Keratinocyte (primary cell): Measurements from ENCODE around the gene RPL18. TPM values are rescaled to one million over a fixed set of nuclear protein-coding genes. Genes with fewer than 3 reads are reported as not detected.

Experiments
- DNase-seq: peaks from one replicate; pipeline ENCODE4 v3.0.0-alpha.2; 2011; ENCODE audit warnings: low read depth, missing footprints, low spot score
- FAIRE-seq: peaks from 2 replicates; lab custom pipeline; 2011; peaks lifted over from hg19 to GRCh38; lab: Jason Lieb, UNC
- H2AFZ ChIP-seq: 2 replicates; pipeline ENCODE4 v1.6.0; 2012; ENCODE audit warnings: low read length, control low read depth, inconsistent platforms; ENCODE audit not compliant: control insufficient read depth
- H3K27ac ChIP-seq: 2 replicates; pipeline ENCODE4 v1.5.1; 2011; ENCODE audit warnings: low read length; ENCODE audit not compliant: control insufficient read depth, insufficient read depth
- H3K27me3 ChIP-seq: 3 replicates; pipeline ENCODE4 v1.6.0; 2011; ENCODE audit warnings: low read length; ENCODE audit not compliant: control insufficient read depth, insufficient read depth; ENCODE audit errors: extremely low read depth
- H3K36me3 ChIP-seq, 2 experiments: 2 replicates in 1 of 2; 3 replicates in 1 of 2; pipeline ENCODE4 v1.5.1; 2011; ENCODE audit warnings: low read length in 2 of 2, mild to moderate bottlenecking in 1 of 2; ENCODE audit not compliant: control insufficient read depth in 2 of 2, insufficient read depth in 2 of 2; ENCODE audit errors: extremely low read depth in 1 of 2
- H3K4me1 ChIP-seq: 3 replicates; pipeline ENCODE4 v1.5.1; 2011; ENCODE audit warnings: low read length; ENCODE audit not compliant: control insufficient read depth, insufficient read depth; ENCODE audit errors: extremely low read depth
- H3K4me2 ChIP-seq: 3 replicates; pipeline ENCODE4 v1.6.0; 2011; ENCODE audit warnings: low read depth, low read length; ENCODE audit not compliant: control insufficient read depth, insufficient read depth; ENCODE audit errors: extremely low read depth
- H3K4me3 ChIP-seq, 3 experiments: fragments of 200-600 bp in 1 of 3; sonication (generic) in 1 of 3; 2 replicates in 2 of 3; 3 replicates in 1 of 3; pipeline ENCODE4 v1.5.1; 2011 to 2016; ENCODE audit warnings: low read length in 3 of 3, mild to moderate bottlenecking in 3 of 3, control low read depth in 2 of 3, inconsistent platforms in 1 of 3, low read depth in 1 of 3, mixed read lengths in 1 of 3, mixed run types in 1 of 3, moderate library complexity in 1 of 3; ENCODE audit not compliant: control insufficient read depth in 2 of 3, insufficient read depth in 2 of 3; ENCODE audit errors: extremely low read depth in 1 of 3
- H3K79me2 ChIP-seq: 2 replicates; pipeline ENCODE4 v1.6.0; 2012; ENCODE audit warnings: low read length; ENCODE audit not compliant: control insufficient read depth, insufficient read depth
- H3K9ac ChIP-seq: 3 replicates; pipeline ENCODE4 v1.6.0; 2011; ENCODE audit warnings: low read length; ENCODE audit not compliant: control insufficient read depth, insufficient read depth; ENCODE audit errors: extremely low read depth
- H3K9me1 ChIP-seq: 3 replicates; pipeline ENCODE4 v1.6.0; 2011; ENCODE audit warnings: low read length; ENCODE audit not compliant: control insufficient read depth, insufficient read depth; ENCODE audit errors: extremely low read depth
- H3K9me3 ChIP-seq: 2 replicates; pipeline ENCODE4 v1.5.1; 2012; ENCODE audit warnings: low read depth, low read length; ENCODE audit not compliant: control insufficient read depth
- H4K20me1 ChIP-seq: 3 replicates; pipeline ENCODE4 v1.6.0; 2011; ENCODE audit warnings: low read length; ENCODE audit not compliant: control insufficient read depth, insufficient read depth; ENCODE audit errors: extremely low read depth
- EZH2 ChIP-seq: IDR thresholded peaks from one replicate; pipeline ENCODE4 v1.6.1; 2012; ENCODE audit warnings: inconsistent platforms, mild to moderate bottlenecking, low read length, moderate library complexity
- dilution Hi-C: fragments of 300-500 bp; cut with MboI; formaldehyde crosslinking; loops from one replicate; pipeline ENCODE4 v1.7.0; 2020; ENCODE audit warnings: low sequenced_read_pairs; ENCODE audit not compliant: extremely low pct_ligation_motif_present
- polyA plus RNA-seq, 5 experiments: library from polyadenylated mRNA; depleted of rRNA in 3 of 5; stranded (reverse) in 3 of 5; stranded (forward) in 1 of 5; unstranded in 1 of 5; fragments of >200 nt; gene quantifications; 1 replicate in 1 of 5; 2 replicates in 3 of 5; 3 replicates in 1 of 5; pipeline versions ENCODE4 v1.2.1 to v1.2.3, GENCODE V29; 2011 to 2012; ENCODE audit warnings: missing spikeins in 2 of 5, low read depth in 1 of 5, low replicate concordance in 1 of 5
- TF ChIP-seq, protein P1 (sequence below), 3 experiments: IDR thresholded peaks in 1 of 3; conservative IDR thresholded peaks in 1 of 3; optimal IDR thresholded peaks in 1 of 3; 2 replicates in 2 of 3; 3 replicates in 1 of 3; pipeline versions ENCODE3 to v1.5.1; 2011; ENCODE audit warnings: low read length in 3 of 3, mild to moderate bottlenecking in 3 of 3, moderate library complexity in 2 of 3, control low read depth in 1 of 3, inconsistent platforms in 1 of 3; ENCODE audit not compliant: insufficient read depth in 2 of 3; ENCODE audit errors: extremely low read depth in 1 of 3

Gene RPL18
- polyA plus RNA-seq, 1 donor (not counting 4 experiments of a cell fraction or from before 2014, with no cell fraction given): 1,015 TPM

DNA sequence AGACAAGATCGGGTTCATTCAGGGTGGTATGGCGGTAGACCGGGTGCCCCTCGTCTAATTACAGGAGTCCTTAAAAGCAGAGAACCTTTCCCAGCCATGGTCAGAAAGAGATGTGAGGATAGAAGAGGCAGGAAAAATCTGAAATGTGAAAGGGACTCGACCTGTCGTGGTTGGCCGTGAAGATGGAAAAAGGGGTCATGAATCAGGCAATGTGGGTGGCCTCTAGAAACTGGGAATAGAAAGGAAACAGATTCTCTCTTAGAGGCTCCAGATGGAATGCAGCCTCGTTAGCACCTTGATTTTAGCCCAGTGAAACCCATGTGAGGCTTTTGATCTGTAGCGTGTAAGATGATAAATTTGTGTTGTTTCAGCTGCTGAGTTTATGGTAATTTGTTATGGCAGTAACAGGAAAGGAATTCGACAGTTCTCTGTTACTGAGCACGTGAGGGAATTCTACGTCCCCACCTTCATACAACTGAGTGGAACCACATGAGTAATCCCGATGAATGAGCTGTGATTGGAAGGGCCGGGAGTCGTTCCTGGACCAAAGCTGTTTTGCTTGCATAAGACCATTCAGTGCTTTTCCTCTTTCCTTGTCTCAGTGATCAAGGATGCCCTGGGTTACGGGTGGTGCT lies 38.0 kb upstream of the RPL18 start:
- Histone ChIP-seq H3K4me3 (no peak overlapping the region), H3K36me3 (no peaks in the 10 kb centered on the region), H3K27me3 (no peaks in the 10 kb centered on the region), H4K20me1 (no peaks in the 10 kb centered on the region), H3K27ac (no peak overlapping the region), H3K4me2 (peak overlapping the region; percentile 8), H3K79me2 (no peaks in the 10 kb centered on the region), H3K9ac (no peak overlapping the region), H3K9me1 (no peaks in the 10 kb centered on the region), H2AFZ (no peak overlapping the region), H3K9me3 (no peaks in the 10 kb centered on the region), H3K4me1 (peaks cover 4% of the 10 kb centered on the region)
- TF ChIP-seq, protein P1, sequence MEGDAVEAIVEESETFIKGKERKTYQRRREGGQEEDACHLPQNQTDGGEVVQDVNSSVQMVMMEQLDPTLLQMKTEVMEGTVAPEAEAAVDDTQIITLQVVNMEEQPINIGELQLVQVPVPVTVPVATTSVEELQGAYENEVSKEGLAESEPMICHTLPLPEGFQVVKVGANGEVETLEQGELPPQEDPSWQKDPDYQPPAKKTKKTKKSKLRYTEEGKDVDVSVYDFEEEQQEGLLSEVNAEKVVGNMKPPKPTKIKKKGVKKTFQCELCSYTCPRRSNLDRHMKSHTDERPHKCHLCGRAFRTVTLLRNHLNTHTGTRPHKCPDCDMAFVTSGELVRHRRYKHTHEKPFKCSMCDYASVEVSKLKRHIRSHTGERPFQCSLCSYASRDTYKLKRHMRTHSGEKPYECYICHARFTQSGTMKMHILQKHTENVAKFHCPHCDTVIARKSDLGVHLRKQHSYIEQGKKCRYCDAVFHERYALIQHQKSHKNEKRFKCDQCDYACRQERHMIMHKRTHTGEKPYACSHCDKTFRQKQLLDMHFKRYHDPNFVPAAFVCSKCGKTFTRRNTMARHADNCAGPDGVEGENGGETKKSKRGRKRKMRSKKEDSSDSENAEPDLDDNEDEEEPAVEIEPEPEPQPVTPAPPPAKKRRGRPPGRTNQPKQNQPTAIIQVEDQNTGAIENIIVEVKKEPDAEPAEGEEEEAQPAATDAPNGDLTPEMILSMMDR (optimal IDR thresholded peaks at IDR 0.05 in 1 of 3, IDR thresholded peaks at IDR 0.05 in 1 of 3, conservative IDR thresholded peaks at IDR 0.05 in 1 of 3; ENCODE audit: extremely low read depth in 1 of 3, insufficient read depth in 2 of 3, low read length in 3 of 3): no peak
- no peak for TF ChIP-seq EZH2
- DNase-seq (no peak), FAIRE-seq (peak; percentile 88)
- dilution Hi-C loops: no loop called here

- DNase-seq (no peak), FAIRE-seq (no peak)
- Histone ChIP-seq H3K4me3 (no peak overlapping the region), H3K9me1 (no peaks in the 10 kb centered on the region), H3K27ac (no peak overlapping the region), H3K4me2 (no peak overlapping the region), H3K27me3 (no peaks in the 10 kb centered on the region), H3K36me3 (no peaks in the 10 kb centered on the region), H3K9ac (no peak overlapping the region), H3K79me2 (no peaks in the 10 kb centered on the region), H3K4me1 (peaks cover 7% of the 10 kb centered on the region), H2AFZ (no peak overlapping the region), H4K20me1 (no peaks in the 10 kb centered on the region), H3K9me3 (no peaks in the 10 kb centered on the region)
- TF ChIP-seq EZH2: no peak
- TF ChIP-seq, protein P1 (optimal IDR thresholded peaks at IDR 0.05 in 1 of 3, IDR thresholded peaks at IDR 0.05 in 1 of 3, conservative IDR thresholded peaks at IDR 0.05 in 1 of 3; ENCODE audit: extremely low read depth in 1 of 3, insufficient read depth in 2 of 3, low read length in 3 of 3): no peak
- dilution Hi-C loops: no loop called here
Measured at GRCh38 chr19:48654299-48655059, 35.5 kb upstream of the RPL18 start.
